Left kidney (tissue), 2 donors: ENCODE results near the gene E2F7. TPM values are rescaled to one million over a fixed set of nuclear protein-coding genes. Genes with fewer than 3 reads are reported as not detected.

Experiments
- DNase-seq: peaks from one replicate; pipeline ENCODE4 v3.0.0-alpha.2; 2013
- polyA plus RNA-seq: library from polyadenylated mRNA; unstranded; fragments of 120-200 nt; gene quantifications from one replicate; pipeline ENCODE4 v1.2.1, GENCODE V29; 2013; ENCODE audit not compliant: insufficient read length

The E2F7 gene
- polyA plus RNA-seq, 1 donor = 12.2 TPM

- DNase-seq = no peak
These were observed 5.0 kb upstream of the E2F7 start for GRCh38 chr12:77070382-77070781.

GRCh38 chr12:77064896-77065360 lies 441 bp downstream of the E2F7 start:
- DNase-seq = peak; percentile 34

- no peak for DNase-seq
These were observed 2.4 kb downstream of the E2F7 start for GRCh38 chr12:77062846-77063461.

GRCh38 chr12:77062396-77062795 lies 3.0 kb downstream of the E2F7 start:
- no peak for DNase-seq

- DNase-seq = no peak
These were observed 4.5 kb downstream of the E2F7 start for GRCh38 chr12:77060883-77061240.

GRCh38 chr12:77060136-77060882 lies 5.1 kb downstream of the E2F7 start:
- DNase-seq = no peak

- DNase-seq = no peak
These were observed 6.6 kb downstream of the E2F7 start for GRCh38 chr12:77058740-77059139.

- DNase-seq = no peak
These were observed 10.5 kb downstream of the E2F7 start for GRCh38 chr12:77054851-77055250.

GRCh38 chr12:77053259-77053658 lies 12.1 kb downstream of the E2F7 start:
- no peak for DNase-seq

GRCh38 chr12:77049767-77050353 lies 15.5 kb downstream of the E2F7 start:
- DNase-seq = peak; percentile 29

GRCh38 chr12:77047341-77048109 lies 17.8 kb downstream of the E2F7 start:
- no peak for DNase-seq

GRCh38 chr12:77046468-77046867 lies 18.9 kb downstream of the E2F7 start:
- no peak for DNase-seq

GRCh38 chr12:77045183-77045582 lies 20.2 kb downstream of the E2F7 start:
- DNase-seq = no peak

- no peak for DNase-seq
These were observed 20.6 kb downstream of the E2F7 start for GRCh38 chr12:77044721-77045120.

GRCh38 chr12:77042833-77043232 lies 22.5 kb downstream of the E2F7 start:
- DNase-seq = no peak

GRCh38 chr12:77040231-77040630 lies 25.1 kb downstream of the E2F7 start:
- DNase-seq = no peak

- DNase-seq = no peak
These were observed 30.1 kb downstream of the E2F7 start for GRCh38 chr12:77035226-77035625.

GRCh38 chr12:77033658-77034536 lies 31.5 kb downstream of the E2F7 start:
- DNase-seq = no peak

- no peak for DNase-seq
These were observed 33.0 kb downstream of the E2F7 start for GRCh38 chr12:77032406-77032805.

GRCh38 chr12:77031745-77032144 lies 33.6 kb downstream of the E2F7 start:
- no peak for DNase-seq

- DNase-seq = no peak
These were observed 39.5 kb downstream of the E2F7 start for GRCh38 chr12:77025782-77026314.
